Adipocyte (in vitro differentiated cells): ENCODE measurements around the gene XPNPEP1.

Source experiments
- DNase-seq: peaks from one replicate; pipeline ENCODE4 v3.0.0-alpha.2; 2015; ENCODE audit warnings: low read depth
- H3K27me3 ChIP-seq: replicated peaks from 2 replicates; pipeline ENCODE4 v1.7.0; 2013; ENCODE audit warnings: mild to moderate bottlenecking, low read length, moderate library complexity; ENCODE audit not compliant: control insufficient read depth, insufficient read depth
- H3K36me3 ChIP-seq: 2 replicates; pipeline ENCODE4 v1.7.0; 2013; ENCODE audit warnings: low read length, mild to moderate bottlenecking, moderate library complexity; ENCODE audit not compliant: control insufficient read depth, insufficient read depth, severe bottlenecking
- H3K4me1 ChIP-seq: 2 replicates; pipeline ENCODE4 v1.7.0; 2013; ENCODE audit warnings: mild to moderate bottlenecking, low read length, moderate library complexity; ENCODE audit not compliant: control insufficient read depth, insufficient read depth
- H3K4me3 ChIP-seq: 2 replicates; pipeline ENCODE4 v1.7.0; 2013; ENCODE audit warnings: mild to moderate bottlenecking, low read length, moderate library complexity
- H3K9ac ChIP-seq: 2 replicates; pipeline ENCODE4 v1.7.0; 2013; ENCODE audit warnings: mild to moderate bottlenecking, low read length, moderate library complexity
- H3K9me3 ChIP-seq: 2 replicates; pipeline ENCODE4 v1.7.0; 2013; ENCODE audit warnings: mild to moderate bottlenecking, low read length, moderate library complexity; ENCODE audit not compliant: control insufficient read depth

XPNPEP1 gene

DNA sequence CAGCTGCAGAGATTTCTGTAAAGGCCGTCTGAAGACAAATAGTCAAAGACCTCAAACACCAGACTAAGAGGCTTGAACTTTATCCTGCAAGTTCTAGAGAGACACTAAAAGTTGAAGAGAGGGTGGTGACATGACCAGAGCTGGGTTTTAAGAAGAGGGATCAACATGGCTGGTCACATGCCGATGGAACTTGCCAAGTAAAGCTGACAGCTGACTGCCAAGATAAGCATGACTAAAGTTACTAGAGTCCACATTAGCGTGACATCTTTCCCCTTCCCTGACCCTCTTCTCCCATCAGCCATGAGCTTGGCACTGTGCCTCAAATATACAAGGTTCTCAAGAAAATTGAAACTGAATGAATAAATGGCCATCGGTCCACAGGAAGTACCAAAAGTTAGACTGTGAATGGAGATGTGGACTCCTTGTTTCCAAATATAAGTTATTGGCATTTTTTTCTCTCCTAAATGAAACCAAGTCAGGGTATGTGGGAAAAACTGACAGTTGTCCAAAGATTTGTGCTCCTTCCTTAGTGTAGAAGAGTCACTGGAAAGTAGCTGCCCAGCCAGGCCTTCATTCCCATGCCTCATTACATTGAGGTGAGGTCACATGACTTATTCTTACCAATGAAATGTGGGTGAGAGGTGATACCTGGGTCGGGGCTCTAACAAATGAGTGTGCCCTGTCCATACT is 24.5 kb downstream of the XPNPEP1 start:
- Histone ChIP-seq H3K4me3 (peak overlapping the region; percentile 61), H3K9ac (peak overlapping the region; percentile 49), H3K27me3 (no peaks in the 10 kb centered on the region), H3K4me1 (peaks cover 83% of the 10 kb centered on the region), H3K9me3 (no peaks in the 10 kb centered on the region), H3K36me3 (no peaks in the 10 kb centered on the region)
- DNase-seq, result no peak

DNA sequence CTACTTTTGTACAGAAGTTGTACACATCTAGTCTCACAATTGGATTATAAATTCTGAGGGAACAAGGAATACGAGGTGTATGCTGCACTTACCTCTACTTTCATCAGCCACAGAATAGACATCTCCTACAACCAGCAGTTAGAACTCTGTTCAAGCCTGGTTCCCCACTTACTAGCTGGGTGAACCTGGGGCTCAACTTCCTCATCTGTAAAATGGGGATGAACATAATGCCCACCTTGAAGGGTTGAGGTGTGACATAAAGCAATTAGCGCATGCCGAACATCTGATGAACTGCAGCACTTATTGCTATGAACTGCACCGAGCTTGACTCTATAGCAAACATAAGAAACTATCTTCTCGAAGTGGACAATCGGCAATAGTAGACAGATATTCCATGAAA is 25.3 kb downstream of the XPNPEP1 start:
- Histone ChIP-seq H3K4me1 (peaks cover 83% of the 10 kb centered on the region), H3K4me3 (peak overlapping the region; percentile 12), H3K9ac (peak overlapping the region; percentile 49), H3K9me3 (no peaks in the 10 kb centered on the region), H3K36me3 (no peaks in the 10 kb centered on the region), H3K27me3 (no peaks in the 10 kb centered on the region)
- DNase-seq, result no peak

DNA sequence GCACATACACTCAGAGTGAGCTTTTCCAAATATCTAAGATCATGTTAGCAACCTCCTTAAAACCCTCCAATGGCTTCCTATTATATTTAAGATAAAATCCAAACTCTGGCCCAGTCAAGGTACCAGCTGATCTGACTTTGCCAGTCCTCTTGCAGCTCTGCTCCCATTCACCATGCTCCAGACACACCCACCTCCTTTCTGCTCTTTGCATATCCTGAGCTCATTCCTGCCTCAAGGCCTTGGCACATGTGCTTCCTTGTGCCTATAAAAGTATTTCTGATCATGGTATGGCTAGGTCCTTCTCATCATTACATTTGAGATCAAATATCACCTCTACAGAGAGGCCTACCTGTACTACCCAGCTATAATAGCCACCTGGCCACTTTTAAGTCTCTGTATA is 27.5 kb downstream of the XPNPEP1 start:
- peak overlapping the region; percentile 60 for H3K4me3 ChIP-seq
- no peaks in the 10 kb centered on the region for H3K9me3 ChIP-seq
- peak overlapping the region; percentile 72 for H3K9ac ChIP-seq
- peaks cover 6% of the 10 kb centered on the region for H3K36me3 ChIP-seq
- H3K4me1 ChIP-seq, result peaks cover 95% of the 10 kb centered on the region
- no peak for DNase-seq
- H3K27me3 ChIP-seq, result no peaks in the 10 kb centered on the region

DNA sequence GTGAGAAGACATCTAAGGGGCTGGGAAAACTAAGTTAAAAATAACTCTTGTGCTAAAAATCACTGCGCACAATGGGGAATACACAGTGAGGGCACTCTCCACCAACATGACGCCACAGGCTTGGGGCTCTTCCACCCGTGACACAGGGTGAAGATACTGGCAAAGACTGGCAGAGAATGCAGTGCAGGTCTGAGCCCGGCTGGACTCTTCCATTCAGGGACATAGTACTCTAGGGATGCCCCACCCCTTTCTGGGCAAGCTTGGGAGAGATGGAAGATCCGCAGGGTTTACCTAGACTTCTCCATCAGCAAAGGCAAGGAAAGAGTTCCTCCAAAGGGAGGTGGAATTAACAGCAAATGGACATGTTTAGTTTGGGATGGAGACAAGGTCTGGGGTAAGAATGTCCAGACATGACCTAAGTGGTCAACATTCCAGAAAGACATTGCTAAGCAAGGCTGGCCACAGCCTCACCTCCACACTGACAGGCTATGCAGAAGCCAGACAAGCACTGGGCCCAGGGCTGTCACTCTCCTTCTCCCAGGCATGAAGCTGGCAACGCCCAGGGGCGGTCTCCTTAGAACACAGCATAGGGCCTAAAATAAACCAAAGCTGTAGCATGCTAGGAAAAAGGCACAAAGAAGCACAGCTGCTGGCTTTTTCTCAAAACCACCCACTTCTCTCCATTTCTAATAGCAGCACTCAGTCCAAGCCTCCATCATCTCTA is 28.1 kb downstream of the XPNPEP1 start:
- peaks cover 10% of the 10 kb centered on the region for H3K36me3 ChIP-seq
- H3K27me3 ChIP-seq, result no peaks in the 10 kb centered on the region
- peak overlapping the region; percentile 60 for H3K4me3 ChIP-seq
- H3K4me1 ChIP-seq, result peaks cover 96% of the 10 kb centered on the region
- H3K9me3 ChIP-seq, result no peaks in the 10 kb centered on the region
- peak overlapping the region; percentile 72 for H3K9ac ChIP-seq
- peak; percentile 74 for DNase-seq

DNA sequence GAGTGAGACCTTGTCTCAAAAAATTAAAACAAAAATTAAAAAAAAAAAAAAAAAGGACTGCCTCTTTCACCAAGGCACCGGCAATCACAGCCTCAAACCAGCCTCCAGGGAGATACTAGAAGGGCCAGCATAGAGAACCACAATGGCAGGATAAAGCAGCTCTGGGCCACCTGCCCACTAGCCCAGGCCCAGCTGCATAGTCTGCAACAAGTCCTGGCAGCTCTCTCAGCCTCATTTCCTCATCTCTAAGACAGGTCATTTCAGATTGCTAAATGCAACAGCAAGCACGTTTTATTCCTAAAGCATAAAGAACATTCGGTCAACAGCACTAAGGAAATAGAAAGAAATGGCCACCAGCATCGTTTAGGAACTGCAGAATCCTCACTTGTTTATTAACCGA is 28.8 kb downstream of the XPNPEP1 start:
- Histone ChIP-seq H3K27me3 (no peaks in the 10 kb centered on the region), H3K36me3 (peaks cover 10% of the 10 kb centered on the region), H3K4me3 (peak overlapping the region; percentile 60), H3K4me1 (peaks cover 96% of the 10 kb centered on the region), H3K9ac (peak overlapping the region; percentile 81), H3K9me3 (no peaks in the 10 kb centered on the region)
- peak; percentile 73 for DNase-seq

DNA sequence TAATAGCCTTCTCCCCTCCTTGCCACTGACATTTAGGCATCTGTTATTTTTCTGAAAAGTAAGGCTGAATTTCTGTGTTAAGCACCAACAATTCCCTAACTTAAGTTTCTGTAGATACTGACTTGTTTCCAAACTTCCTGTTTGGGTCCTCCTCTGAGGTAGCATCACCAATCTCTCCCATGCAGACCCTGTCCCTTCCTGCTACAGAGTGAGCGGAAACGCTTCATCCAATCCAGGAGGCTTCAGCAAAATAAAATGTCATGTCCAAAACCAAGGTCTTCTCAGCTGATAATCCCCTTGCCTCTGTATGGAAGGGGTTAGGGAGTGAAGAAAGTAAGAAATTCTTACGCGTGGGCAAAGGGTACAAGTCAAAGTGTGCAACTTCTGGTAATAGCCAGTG is 29.9 kb downstream of the XPNPEP1 start:
- H3K36me3 ChIP-seq, result peaks cover 18% of the 10 kb centered on the region
- H3K4me3 ChIP-seq, result peak overlapping the region; percentile 71
- H3K9ac ChIP-seq, result peak overlapping the region; percentile 81
- peaks cover 88% of the 10 kb centered on the region for H3K4me1 ChIP-seq
- no peaks in the 10 kb centered on the region for H3K27me3 ChIP-seq
- no peak for DNase-seq
- H3K9me3 ChIP-seq, result no peaks in the 10 kb centered on the region

DNA sequence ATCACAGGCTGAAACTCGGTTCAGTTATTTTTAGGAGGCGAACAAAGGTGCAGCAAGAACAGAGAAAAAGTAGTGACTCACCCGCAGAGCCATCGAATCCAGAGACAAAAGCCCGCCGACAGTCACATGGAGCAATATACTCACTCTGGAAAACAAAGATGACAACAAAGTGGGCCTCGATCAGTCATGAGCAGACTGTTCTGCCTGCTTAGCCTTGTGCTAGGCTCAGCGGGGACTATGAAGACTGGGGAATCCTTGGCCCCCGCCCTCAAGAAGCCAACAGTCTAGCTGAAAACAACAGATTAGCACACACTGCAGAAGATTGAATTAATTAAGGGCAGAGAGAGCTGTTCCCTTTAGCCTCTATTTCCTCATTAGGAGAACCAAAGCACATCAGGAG is 30.4 kb downstream of the XPNPEP1 start:
- Histone ChIP-seq H3K4me3 (peak overlapping the region; percentile 71), H3K9ac (peak overlapping the region; percentile 81), H3K27me3 (no peaks in the 10 kb centered on the region), H3K9me3 (no peaks in the 10 kb centered on the region), H3K36me3 (peaks cover 22% of the 10 kb centered on the region), H3K4me1 (peaks cover 84% of the 10 kb centered on the region)
- DNase-seq, result peak; percentile 78

DNA sequence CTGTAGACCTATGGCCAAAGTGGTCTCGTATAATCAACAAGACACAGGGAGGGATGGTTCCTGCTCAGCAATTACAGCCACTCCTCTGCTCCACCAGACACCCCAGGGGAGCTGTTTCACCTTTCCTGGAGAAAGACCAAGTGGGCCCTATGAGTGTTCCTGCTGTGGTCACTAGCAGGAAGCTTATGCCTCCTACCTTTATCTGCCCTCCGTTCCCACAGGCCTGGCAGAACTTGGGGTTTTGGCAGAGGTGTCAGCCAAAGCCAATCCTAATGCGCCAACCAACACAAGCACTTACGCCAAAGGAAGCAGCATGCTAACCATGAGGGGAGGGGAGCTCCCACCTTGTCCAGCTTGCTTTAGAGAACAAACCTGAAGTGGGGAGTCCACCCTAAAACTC is 31.2 kb downstream of the XPNPEP1 start:
- no peak for DNase-seq
- Histone ChIP-seq H3K9me3 (no peaks in the 10 kb centered on the region), H3K27me3 (no peaks in the 10 kb centered on the region), H3K4me1 (peaks cover 83% of the 10 kb centered on the region), H3K4me3 (peak overlapping the region; percentile 71), H3K36me3 (peaks cover 29% of the 10 kb centered on the region), H3K9ac (peak overlapping the region; percentile 81)

DNA sequence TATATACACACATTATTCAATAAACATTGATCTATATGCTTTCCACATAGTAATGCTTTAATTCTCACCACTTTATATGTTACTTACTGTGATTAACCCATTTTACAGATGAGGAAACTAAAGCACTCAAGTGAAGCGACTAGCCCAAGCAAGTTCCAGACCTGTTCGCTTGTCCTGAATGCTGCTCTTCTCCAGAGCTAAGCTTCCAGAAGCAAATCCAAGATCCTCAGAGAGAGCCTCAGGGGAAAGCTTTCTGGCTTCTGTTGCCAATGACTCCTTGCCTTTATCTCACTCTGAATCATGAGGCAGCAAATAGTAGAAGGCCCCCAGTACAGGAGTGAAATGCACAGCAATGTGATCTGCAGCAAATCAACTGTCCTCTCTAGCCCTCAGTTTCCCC is 32.2 kb downstream of the XPNPEP1 start:
- Histone ChIP-seq H3K9ac (peak overlapping the region; percentile 81), H3K4me3 (peak overlapping the region; percentile 71), H3K4me1 (peaks cover 84% of the 10 kb centered on the region), H3K36me3 (peaks cover 34% of the 10 kb centered on the region), H3K9me3 (no peaks in the 10 kb centered on the region), H3K27me3 (no peaks in the 10 kb centered on the region)
- no peak for DNase-seq

DNA sequence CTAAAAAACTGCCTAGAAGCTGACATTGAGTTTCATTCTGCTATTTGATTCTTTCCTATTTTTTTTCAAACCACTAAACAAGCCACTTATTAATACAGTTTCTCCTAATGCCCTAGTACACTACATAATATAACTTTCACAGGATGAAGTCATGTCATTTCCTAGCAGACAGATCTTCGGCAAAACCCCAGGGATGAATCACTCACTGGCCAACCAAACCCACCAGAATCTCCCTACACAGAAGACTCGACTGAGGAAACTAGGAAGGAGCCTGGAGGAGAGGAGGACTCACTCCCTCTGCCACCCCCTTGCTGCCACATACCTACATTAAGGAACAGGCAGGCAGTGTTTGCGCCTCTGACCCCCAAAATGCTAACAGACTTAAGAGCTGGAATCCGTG is 33.4 kb downstream of the XPNPEP1 start:
- Histone ChIP-seq H3K9me3 (no peaks in the 10 kb centered on the region), H3K4me3 (peak overlapping the region; percentile 37), H3K4me1 (peaks cover 75% of the 10 kb centered on the region), H3K27me3 (no peaks in the 10 kb centered on the region), H3K9ac (no peak overlapping the region), H3K36me3 (peaks cover 47% of the 10 kb centered on the region)
- peak; percentile 64 for DNase-seq

DNA sequence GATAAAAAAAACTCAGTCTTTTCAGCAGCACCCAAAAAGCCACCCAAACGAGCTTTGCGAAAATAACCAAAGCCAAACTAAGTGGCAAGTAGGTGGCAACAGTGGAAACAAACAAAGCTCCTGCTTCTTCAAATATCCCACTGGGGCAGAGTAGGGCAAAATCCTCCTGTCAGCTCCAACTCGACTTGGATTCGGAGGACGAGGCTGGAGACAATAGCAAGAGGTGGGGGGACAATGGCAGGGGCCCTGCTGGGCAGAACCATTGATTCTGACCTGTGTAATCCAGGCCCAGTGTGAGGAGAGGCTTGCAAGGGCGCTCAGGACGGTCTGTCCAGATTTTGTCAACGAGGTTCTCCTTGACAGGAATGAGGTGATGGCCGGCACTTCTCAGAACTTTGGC is 35.5 kb downstream of the XPNPEP1 start:
- Histone ChIP-seq H3K4me1 (peaks cover 66% of the 10 kb centered on the region), H3K9me3 (no peaks in the 10 kb centered on the region), H3K36me3 (peaks cover 60% of the 10 kb centered on the region), H3K4me3 (no peak overlapping the region), H3K27me3 (no peaks in the 10 kb centered on the region), H3K9ac (no peak overlapping the region)
- no peak for DNase-seq
